Ecto neural progenitor cell (in vitro differentiated cells): Measurements from ENCODE around the gene TIPIN.
A peak's percentile ranks its signal among the peaks of the same experiment; 100 is the strongest.

Experiments
- DNase-seq: peaks from one replicate; pipeline ENCODE4 v3.0.0-alpha.2; 2018; ENCODE audit warnings: low spot score

The TIPIN gene

DNA sequence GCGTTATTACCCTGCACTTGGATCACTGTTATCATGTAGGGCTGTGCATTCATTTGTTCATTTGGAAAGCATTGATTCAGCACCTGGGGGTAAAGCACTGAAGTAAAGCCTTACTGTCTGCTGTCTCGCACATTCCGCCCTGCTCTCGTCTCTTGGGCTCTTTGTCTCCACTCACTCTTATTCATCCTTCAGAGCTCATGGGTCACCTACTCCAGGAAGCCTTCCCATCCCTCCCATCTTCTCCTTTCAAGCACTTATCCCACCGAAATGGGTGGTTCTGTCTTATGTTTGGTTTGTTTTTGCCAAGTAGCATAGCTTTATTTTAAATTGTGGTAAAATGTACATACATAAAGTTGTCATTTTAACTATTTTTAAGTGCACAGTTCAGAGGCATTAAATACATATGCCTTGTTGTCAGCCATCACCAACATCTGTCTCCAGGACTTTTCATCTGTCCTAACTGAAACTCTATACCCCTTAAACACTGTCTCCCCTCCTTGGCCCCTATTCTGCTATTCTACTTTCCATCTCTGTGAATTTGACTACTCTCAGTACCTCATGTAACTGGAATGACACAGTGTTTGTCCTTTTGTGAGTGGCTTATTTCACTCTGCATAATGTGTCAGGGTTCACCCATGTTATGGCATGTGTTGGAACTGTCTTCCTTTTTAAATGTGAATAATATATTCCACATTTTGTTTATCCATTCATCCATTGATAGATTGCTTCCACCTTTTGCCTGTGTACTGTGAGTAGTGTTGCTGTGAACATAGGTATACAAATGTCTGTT, 53.8 kb downstream of the TIPIN start:
- DNase-seq = no peak

DNA sequence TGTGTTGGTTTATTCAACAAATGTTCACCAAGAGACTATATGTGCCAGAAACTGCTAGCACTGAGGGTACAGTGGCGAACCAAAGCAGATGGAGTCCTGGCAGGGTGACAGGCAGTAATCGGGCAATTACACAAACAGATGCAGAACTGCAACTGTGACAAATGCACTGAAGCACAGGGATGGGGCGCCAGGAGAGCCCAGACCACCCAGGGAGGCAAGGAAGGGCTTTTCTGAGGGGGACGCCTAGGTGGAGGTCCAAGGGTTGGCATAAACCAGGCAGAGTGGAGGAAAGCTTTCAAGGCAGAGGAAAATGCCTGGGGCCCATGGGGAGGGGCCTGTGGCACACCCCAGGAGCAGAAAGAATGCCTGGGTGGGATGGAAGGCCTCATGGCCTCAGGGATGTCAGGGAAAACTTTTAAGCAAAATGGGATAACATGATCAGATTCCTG, 57.7 kb downstream of the TIPIN start:
- no peak for DNase-seq

DNA sequence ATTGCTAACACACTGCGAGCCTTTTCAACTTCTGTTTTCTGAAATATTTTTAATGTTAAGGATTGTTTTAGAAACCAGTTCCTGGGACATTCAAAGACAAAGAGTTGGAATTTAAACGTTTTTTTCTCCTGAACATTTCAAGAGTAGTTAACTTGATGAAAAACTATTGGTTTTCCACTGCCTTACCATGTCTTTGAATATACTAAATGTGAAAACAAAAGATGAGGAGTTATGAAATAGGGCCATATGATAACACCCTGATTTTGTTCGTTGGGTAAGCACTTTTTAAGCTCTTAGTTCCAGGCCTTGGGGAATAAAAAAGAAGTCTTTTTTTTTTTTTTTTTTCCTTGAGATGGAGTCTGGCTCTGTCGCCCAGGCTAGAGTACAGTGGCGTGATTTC, 60.3 kb downstream of the TIPIN start:
- DNase-seq = no peak

DNA sequence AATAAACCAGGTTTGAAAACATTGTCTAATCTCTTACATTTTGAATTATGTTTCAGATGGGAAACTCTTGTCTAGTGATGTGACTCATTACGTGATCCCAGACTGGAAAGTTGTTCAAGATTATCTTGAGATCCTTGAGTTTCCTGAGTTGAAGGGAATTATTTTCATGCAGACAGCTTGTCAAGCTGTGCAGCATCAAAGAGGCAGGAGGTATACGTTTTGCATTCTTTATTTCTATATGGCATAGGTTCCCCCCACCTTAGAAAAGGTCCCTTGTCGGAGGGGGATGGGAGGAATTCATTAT, 61.6 kb downstream of the TIPIN start:
- DNase-seq = no peak

DNA sequence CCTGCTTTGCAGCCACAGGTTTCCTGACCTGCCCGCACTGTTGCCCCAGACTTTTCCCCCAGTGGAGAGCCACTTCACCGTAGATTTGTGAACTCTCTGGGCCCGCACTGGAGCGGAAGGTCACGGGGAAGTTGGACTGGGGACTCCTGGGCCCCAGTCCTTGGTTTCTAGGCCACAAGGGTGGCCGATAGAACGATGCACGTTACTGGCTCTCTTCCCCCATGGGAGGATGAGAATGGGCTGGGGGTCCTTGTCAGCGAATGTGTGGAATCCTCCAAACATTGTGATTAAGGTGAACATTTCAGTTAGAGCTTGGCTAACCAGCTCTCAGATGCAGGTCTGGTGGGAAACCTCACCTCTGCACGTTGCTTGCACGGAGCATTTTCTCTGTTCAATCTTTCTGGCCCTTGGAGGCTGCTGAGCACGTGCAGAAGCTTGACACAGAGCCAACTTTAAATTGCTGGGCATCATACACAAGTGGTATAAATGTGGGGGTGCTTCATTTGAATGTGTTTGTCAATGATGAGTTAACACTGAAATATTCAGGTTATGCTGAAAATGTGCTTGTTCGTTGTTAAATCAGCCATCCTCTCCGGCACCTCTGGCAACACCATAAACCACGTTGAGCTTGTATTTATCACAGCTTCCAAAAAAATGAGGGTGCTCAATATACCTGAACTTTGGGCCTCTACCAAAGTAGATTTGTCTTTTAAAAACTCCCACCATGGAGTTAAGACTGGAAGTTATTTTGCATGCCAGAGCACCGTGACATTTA, 62.1 kb downstream of the TIPIN start:
- DNase-seq = no peak

DNA sequence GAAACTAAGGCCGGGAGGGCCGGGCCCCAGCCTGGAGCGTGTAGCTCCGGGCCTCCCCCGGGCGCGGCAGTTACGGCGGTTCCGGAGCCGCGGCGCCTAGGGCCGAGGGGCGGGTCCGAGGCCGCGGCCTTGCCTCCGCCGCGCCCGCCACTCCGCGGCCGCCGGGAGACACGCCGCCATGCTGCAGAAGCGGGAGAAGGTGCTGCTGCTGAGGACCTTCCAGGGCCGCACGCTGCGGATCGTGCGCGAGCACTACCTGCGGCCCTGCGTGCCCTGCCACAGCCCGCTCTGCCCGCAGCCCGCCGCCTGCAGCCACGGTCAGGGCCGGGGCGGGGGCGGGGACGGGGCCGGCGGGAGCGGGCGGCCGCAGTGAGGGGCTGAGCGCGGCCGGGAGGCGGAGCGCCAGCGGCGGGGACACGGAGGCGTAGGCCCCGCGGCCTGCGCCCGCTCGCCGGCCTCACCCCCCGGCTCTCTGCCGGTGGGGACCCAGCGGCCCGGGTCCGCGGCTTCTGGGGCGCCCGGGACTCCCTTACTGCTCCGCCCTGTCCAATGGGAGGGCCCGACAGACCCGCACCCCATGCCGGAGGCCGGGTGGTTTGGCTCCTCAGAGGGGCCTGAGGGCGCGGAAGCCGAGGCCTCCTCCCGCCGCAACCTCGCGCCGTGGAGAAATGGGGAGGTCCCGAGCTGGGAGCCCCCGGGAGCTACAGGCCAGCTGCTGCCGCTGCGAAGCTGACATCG, 62.9 kb downstream of the TIPIN start, which contains the start of gene DIS3L:
Gene DIS3L (plus strand): TSS at position 150 of the 738 bp plus-strand sequence. CDS start 29 bp downstream, at position 179.
- peak; percentile 80 for DNase-seq

DNA sequence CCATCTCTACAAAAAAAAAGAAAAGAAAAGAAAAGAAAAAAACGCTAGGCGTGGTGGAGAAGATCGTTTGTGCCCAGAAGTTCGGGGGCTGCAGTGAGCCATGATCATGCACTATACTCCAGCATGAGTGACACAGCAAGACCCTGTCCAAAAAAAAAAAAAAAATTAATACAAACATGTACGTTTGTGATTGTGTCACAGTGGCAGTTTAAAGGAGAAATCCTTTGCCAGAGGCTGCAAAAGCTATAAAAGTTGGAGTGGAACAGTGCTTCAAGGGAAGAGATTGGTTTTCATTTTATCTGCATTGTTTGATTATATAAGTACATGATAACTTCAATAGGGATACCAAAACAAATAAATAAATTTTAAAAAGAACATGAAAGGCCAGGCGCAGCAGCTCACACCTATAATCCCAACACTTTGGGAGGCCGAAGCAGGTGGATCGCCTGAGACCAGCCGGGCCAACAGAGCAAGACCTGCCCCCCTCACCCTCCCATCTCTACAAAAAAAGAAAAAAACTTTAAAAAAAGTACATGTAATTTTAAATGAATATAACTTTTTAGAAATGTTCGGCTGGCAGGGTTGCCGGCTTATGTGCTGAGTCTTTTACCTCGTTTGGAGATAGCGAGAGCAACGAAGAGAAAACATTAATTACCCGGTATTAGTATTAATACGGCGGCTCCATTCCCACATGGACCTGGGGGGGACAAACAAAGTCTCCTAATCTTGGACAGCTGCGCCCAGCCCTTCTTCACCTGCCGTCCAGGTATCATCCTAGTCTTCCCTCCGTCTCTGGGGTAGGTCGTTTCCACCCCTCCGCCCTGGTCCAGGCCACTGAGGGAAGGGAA, 63.7 kb downstream of the TIPIN start:
- no peak for DNase-seq

DNA sequence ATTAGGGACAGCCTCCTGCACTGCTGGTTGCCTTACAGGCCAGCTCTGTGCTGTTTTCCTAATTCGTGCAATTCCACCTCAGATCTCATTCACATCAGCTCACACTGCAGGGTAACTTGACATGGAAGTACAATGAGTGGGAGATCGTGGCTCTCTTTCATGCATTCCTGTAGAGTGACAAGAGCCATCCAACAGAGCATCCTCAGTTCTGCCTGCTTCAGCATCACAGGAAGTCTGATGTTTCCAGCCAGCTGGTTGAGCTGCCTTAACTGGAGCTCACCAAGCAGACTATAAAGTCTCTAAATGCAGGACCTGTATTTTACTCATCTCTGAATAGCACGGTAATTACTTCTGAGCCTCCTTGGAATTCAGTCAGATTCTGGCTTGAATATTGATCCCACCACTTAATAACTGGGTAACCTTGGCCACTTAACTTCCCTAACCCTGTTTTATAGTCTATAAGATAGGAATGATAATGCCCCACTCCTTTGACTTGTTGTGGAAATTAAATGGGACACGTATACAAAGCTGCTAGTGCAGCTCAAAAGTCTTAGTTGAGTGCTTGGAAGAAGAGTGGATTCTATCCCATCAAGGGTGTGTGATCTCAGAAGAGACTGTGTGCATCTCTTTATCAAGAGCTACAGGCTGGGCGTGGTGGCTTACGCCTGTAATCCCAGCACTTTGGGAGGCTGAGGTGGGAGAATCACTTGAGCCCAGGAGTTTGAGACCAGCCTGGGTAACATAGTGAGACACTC, 64.5 kb downstream of the TIPIN start:
- no peak for DNase-seq

DNA sequence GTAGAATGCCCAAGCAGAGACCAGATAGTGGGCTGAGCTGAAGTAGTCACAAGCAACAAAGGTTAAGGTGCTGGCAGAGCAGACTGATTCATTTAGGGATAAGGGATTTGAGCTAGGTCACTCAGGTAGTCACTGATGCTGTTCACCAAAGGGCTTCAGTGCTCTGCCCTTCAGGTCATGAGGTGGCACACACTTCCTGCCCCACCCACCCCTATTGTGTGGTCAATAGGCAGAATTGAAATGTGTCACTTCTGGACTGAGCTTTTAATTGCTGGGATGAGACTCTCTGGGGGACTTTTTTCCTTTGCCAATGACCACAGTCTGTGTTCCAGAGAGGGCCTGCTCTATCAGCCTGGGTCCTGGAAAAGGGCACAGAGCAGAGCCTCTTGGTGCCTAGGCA, 66.0 kb downstream of the TIPIN start:
- no peak for DNase-seq

DNA sequence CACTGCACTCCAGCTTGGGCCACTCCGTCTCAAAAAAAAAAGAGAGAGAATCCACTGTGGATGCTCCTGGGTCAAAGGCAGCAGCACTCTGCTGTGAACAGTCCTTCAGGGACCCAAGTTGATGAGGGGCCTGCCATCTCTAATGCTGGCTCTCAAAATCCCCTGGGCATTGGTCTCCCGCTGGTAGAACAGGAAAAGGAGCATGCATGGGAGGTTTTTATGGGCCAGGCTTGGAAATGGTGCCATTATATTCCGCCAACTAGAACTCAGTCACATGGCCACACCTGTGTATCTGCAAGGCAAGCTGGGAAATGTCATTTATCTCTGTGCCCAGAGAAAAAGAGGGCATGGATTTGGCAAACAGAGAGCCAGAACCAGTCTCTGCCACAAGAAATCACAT, 66.5 kb downstream of the TIPIN start:
- DNase-seq = no peak

DNA sequence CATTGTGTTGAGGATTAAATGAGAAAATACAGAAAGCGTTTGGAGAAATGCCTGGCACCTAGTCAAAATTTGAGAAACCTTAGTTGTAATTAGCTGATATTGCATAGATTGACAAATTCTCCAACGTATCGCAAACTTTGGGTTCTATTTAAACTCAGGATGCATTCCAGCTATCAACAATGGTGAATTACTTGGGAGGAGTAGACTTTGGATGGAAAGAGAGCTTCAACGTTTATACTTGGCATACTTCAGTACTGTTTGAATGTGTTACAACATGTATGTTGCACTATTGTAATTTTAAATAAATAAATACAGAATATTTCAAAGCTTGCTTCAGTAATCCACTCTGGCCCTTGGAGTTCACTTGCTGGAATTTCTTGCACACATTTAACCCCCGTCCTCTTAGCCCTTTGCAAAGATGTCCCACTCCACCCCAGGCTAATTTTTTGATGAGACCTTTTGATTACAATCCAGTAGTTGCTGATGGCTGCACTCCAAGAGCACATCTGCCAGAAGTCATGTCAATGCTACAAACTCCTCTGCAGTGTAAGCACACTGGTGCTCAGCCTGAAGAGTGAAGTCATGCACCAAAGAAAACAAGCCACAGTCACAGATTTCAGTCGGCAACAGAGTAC, 67.8 kb downstream of the TIPIN start:
- no peak for DNase-seq

DNA sequence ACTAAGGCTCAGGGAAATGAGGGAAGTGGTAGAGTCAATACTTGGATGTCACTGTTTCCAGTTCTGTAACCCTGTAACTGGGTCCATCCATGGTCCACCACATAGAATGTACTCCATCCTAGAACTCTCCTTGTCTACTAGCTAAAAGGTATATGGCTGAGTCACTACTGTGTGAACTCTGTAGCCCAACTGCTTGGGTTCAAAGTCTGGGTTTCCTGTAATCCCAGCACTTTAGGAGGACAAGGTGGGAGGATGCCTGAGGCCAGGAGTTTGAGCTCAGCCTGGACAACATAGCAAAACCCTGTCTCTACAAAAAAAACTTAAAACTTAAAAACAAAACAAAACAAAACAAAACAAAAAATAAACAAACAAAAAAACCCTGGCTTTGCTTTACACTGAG, 68.4 kb downstream of the TIPIN start:
- no peak for DNase-seq

DNA sequence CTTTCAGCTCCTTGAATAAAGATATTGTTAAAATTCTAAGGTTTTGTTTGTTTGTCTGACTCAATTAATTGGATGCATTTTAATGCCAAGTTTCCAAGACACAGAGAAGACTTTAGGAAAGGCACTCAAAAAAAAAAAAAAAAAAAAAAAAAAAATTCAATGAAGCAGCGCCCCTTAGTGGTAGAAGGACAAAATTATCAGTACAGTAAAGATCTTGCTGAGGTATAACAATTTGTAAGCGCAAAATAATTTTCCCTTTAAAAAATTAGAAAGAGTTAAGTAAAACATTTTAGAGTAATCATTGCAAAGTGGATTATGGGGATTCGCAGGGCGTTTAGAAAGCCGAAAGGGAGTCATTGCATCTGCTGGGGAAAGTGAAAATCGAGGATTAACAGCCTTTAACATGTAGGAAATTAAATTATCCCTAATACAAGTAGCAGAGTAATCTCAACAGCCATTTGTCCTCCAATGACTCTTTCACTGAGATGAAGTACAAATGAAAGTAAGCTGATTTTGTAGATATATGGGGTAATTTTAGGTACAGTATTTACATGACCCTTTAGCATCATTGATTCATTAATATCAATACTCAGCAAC, 68.9 kb downstream of the TIPIN start:
- DNase-seq = no peak
